ENCODE measurements around the gene ZC3H12A. TPM values are rescaled to one million over a fixed set of nuclear protein-coding genes. Genes with fewer than 3 reads are reported as not detected.

ZC3H12A gene
- total and polyA plus RNA-seq, 2 donors = 4.2 to 10.9 TPM

- 88% methylated on average over 6 of the region's 6 CpGs for WGBS
- H3K4me3 ChIP-seq (ENCODE audit: low read depth, low read length) = no peak overlapping the region
- no peaks in the 10 kb centered on the region for H3K4me1 ChIP-seq (ENCODE audit: insufficient read depth)
- no peak for DNase-seq (ENCODE audit: extremely low spot score)
- no peak overlapping the region for H3K27ac ChIP-seq (ENCODE audit: low read depth)
- no peaks in the 10 kb centered on the region for H3K36me3 ChIP-seq (ENCODE audit: insufficient read depth)
Observed at GRCh38 chr1:37465593-37466517, 8.5 kb upstream of the ZC3H12A start.

GRCh38 chr1:37468037-37468436 is 6.3 kb upstream of the ZC3H12A start:
- no peak overlapping the region for H3K27ac ChIP-seq (ENCODE audit: low read depth)
- WGBS = 93% methylated on average over 5 of the region's 5 CpGs
- H3K36me3 ChIP-seq (ENCODE audit: insufficient read depth) = no peaks in the 10 kb centered on the region
- H3K4me1 ChIP-seq (ENCODE audit: insufficient read depth) = no peaks in the 10 kb centered on the region
- H3K4me3 ChIP-seq (ENCODE audit: low read depth, low read length) = no peak overlapping the region
- DNase-seq (ENCODE audit: extremely low spot score) = no peak

- Histone ChIP-seq H3K4me3 (ENCODE audit: low read depth, low read length) (no peak overlapping the region), H3K36me3 (ENCODE audit: insufficient read depth) (no peaks in the 10 kb centered on the region), H3K4me1 (ENCODE audit: insufficient read depth) (no peaks in the 10 kb centered on the region), H3K27ac (ENCODE audit: low read depth) (no peak overlapping the region)
- no peak for DNase-seq (ENCODE audit: extremely low spot score)
- WGBS = 85% methylated on average over 3 of the region's 3 CpGs
Observed at GRCh38 chr1:37469386-37469785, 5.0 kb upstream of the ZC3H12A start.

- WGBS = 12% methylated on average over 13 of the region's 13 CpGs
- H3K4me1 ChIP-seq (ENCODE audit: insufficient read depth) = no peaks in the 10 kb centered on the region
- DNase-seq (ENCODE audit: extremely low spot score) = no peak
Observed at GRCh38 chr1:37471345-37472231, 2.8 kb upstream of the ZC3H12A start.

GRCh38 chr1:37472281-37472680 is 2.1 kb upstream of the ZC3H12A start:
- no peak for DNase-seq (ENCODE audit: extremely low spot score)
- H3K4me3 ChIP-seq (ENCODE audit: low read depth, low read length) = no peak overlapping the region
- WGBS = 76% methylated on average over 7 of the region's 7 CpGs
- no peaks in the 10 kb centered on the region for H3K36me3 ChIP-seq (ENCODE audit: insufficient read depth)
- H3K4me1 ChIP-seq (ENCODE audit: insufficient read depth) = no peaks in the 10 kb centered on the region
- H3K27ac ChIP-seq (ENCODE audit: low read depth) = peak overlapping the region; percentile 79

More at GRCh38 chr1:37471345-37472231, 2.8 kb upstream of the ZC3H12A start:
- no peaks in the 10 kb centered on the region for H3K36me3 ChIP-seq (ENCODE audit: insufficient read depth)
- H3K4me3 ChIP-seq (ENCODE audit: low read depth, low read length) = no peak overlapping the region
- H3K27ac ChIP-seq (ENCODE audit: low read depth) = peak overlapping the region; percentile 79

GRCh38 chr1:37472994-37473393 is 1.4 kb upstream of the ZC3H12A start:
- 81% methylated on average over 1 of the region's 1 CpG for WGBS
- Histone ChIP-seq H3K4me3 (ENCODE audit: low read depth, low read length) (no peak overlapping the region), H3K27ac (ENCODE audit: low read depth) (no peak overlapping the region), H3K36me3 (ENCODE audit: insufficient read depth) (no peaks in the 10 kb centered on the region), H3K4me1 (ENCODE audit: insufficient read depth) (no peaks in the 10 kb centered on the region)
- no peak for DNase-seq (ENCODE audit: extremely low spot score)

GRCh38 chr1:37473431-37474045 is 842 bp upstream of the ZC3H12A start:
- WGBS = 30% methylated on average over 12 of the region's 12 CpGs
- no peak for DNase-seq (ENCODE audit: extremely low spot score)
- no peaks in the 10 kb centered on the region for H3K4me1 ChIP-seq (ENCODE audit: insufficient read depth)

GRCh38 chr1:37474697-37475379 is 458 bp downstream of the ZC3H12A start:
- DNase-seq (ENCODE audit: extremely low spot score) = no peak
- H3K4me3 ChIP-seq (ENCODE audit: low read depth, low read length) = peak overlapping the region; percentile 77
- no peaks in the 10 kb centered on the region for H3K36me3 ChIP-seq (ENCODE audit: insufficient read depth)
- peak overlapping the region; percentile 90 for H3K27ac ChIP-seq (ENCODE audit: low read depth)
- H3K4me1 ChIP-seq (ENCODE audit: insufficient read depth) = no peaks in the 10 kb centered on the region
- 3% methylated on average over 38 of the region's 38 CpGs for WGBS

More at GRCh38 chr1:37473431-37474045, 842 bp upstream of the ZC3H12A start:
- H3K36me3 ChIP-seq (ENCODE audit: insufficient read depth) = no peaks in the 10 kb centered on the region
- peak overlapping the region; percentile 88 for H3K27ac ChIP-seq (ENCODE audit: low read depth)
- peak overlapping the region; percentile 77 for H3K4me3 ChIP-seq (ENCODE audit: low read depth, low read length)

- no peaks in the 10 kb centered on the region for H3K4me1 ChIP-seq (ENCODE audit: insufficient read depth)
- DNase-seq (ENCODE audit: extremely low spot score) = no peak
- 87% methylated on average over 24 of the region's 24 CpGs for WGBS
- peak overlapping the region; percentile 73 for H3K27ac ChIP-seq (ENCODE audit: low read depth)
- no peaks in the 10 kb centered on the region for H3K36me3 ChIP-seq (ENCODE audit: insufficient read depth)
- peak overlapping the region; percentile 77 for H3K4me3 ChIP-seq (ENCODE audit: low read depth, low read length)
Observed at GRCh38 chr1:37475380-37476086, 1.2 kb downstream of the ZC3H12A start.

GRCh38 chr1:37476087-37476452 is 1.7 kb downstream of the ZC3H12A start:
- no peaks in the 10 kb centered on the region for H3K4me1 ChIP-seq (ENCODE audit: insufficient read depth)
- WGBS = 70% methylated on average over 9 of the region's 9 CpGs

GRCh38 chr1:37476460-37477197 is 2.2 kb downstream of the ZC3H12A start:
- WGBS = 7% methylated on average over 5 of the region's 5 CpGs
- Histone ChIP-seq H3K4me1 (ENCODE audit: insufficient read depth) (no peaks in the 10 kb centered on the region), H3K4me3 (ENCODE audit: low read depth, low read length) (peak overlapping the region; percentile 77), H3K36me3 (ENCODE audit: insufficient read depth) (peaks cover 2% of the 10 kb centered on the region), H3K27ac (ENCODE audit: low read depth) (peak overlapping the region; percentile 73)
- DNase-seq (ENCODE audit: extremely low spot score) = no peak

More at GRCh38 chr1:37476087-37476452, 1.7 kb downstream of the ZC3H12A start:
- no peak for DNase-seq (ENCODE audit: extremely low spot score)
- peak overlapping the region; percentile 73 for H3K27ac ChIP-seq (ENCODE audit: low read depth)
- H3K36me3 ChIP-seq (ENCODE audit: insufficient read depth) = no peaks in the 10 kb centered on the region
- peak overlapping the region; percentile 77 for H3K4me3 ChIP-seq (ENCODE audit: low read depth, low read length)

All from urinary bladder (tissue), 4 donors.